HUES64 (cell line): ENCODE results near the gene DIPK2A. TPM values are rescaled to one million over a fixed set of nuclear protein-coding genes. Genes with fewer than 3 reads are reported as not detected.

Source experiments
- H3K27ac ChIP-seq: 2 replicates; pipeline ENCODE4 v1.7.0; 2013; ENCODE audit warnings: low read depth, low read length, inconsistent platforms
- H3K27me3 ChIP-seq: 2 replicates; pipeline ENCODE4 v1.6.1; 2013; ENCODE audit warnings: mild to moderate bottlenecking, low read length; ENCODE audit not compliant: insufficient read depth
- H3K36me3 ChIP-seq: 2 replicates; pipeline ENCODE4 v1.6.1; 2013; ENCODE audit warnings: mild to moderate bottlenecking, low read length; ENCODE audit not compliant: insufficient read depth
- H3K4me1 ChIP-seq: 2 replicates; pipeline ENCODE4 v1.6.1; 2013; ENCODE audit warnings: mild to moderate bottlenecking, low read length, moderate library complexity; ENCODE audit not compliant: insufficient read depth
- H3K4me3 ChIP-seq: 2 replicates; pipeline ENCODE4 v1.5.1; 2013; ENCODE audit warnings: mild to moderate bottlenecking, low read length, moderate library complexity
- H3K9ac ChIP-seq: 2 replicates; pipeline ENCODE4 v1.6.1; 2013; ENCODE audit warnings: mild to moderate bottlenecking, low read depth, low read length
- H3K9me3 ChIP-seq: 2 replicates; pipeline ENCODE4 v1.6.1; 2013; ENCODE audit warnings: low read depth, low read length; ENCODE audit not compliant: insufficient read depth
- WGBS: fragments of 150-250, 120-280 bp; methylation state at CpG from one replicate; pipeline ENCODE4 v1.1.7; 2013; ENCODE audit warnings: missing lambda C conversion rate; 5-methylcytosine and 5-hydroxymethylcytosine counted together
- polyA plus RNA-seq, 2 experiments: library from polyadenylated mRNA; stranded (reverse); fragments of 50-300 nt; gene quantifications; one replicate each; pipeline ENCODE4 v1.2.3, GENCODE V29; 2013

DIPK2A gene, protein sequence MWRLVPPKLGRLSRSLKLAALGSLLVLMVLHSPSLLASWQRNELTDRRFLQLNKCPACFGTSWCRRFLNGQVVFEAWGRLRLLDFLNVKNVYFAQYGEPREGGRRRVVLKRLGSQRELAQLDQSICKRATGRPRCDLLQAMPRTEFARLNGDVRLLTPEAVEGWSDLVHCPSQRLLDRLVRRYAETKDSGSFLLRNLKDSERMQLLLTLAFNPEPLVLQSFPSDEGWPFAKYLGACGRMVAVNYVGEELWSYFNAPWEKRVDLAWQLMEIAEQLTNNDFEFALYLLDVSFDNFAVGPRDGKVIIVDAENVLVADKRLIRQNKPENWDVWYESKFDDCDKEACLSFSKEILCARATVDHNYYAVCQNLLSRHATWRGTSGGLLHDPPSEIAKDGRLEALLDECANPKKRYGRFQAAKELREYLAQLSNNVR
- polyA plus RNA-seq (2013, experiment 1 of 2): 23.2 TPM
- polyA plus RNA-seq (2013, experiment 2 of 2): 21.4 TPM

DNA sequence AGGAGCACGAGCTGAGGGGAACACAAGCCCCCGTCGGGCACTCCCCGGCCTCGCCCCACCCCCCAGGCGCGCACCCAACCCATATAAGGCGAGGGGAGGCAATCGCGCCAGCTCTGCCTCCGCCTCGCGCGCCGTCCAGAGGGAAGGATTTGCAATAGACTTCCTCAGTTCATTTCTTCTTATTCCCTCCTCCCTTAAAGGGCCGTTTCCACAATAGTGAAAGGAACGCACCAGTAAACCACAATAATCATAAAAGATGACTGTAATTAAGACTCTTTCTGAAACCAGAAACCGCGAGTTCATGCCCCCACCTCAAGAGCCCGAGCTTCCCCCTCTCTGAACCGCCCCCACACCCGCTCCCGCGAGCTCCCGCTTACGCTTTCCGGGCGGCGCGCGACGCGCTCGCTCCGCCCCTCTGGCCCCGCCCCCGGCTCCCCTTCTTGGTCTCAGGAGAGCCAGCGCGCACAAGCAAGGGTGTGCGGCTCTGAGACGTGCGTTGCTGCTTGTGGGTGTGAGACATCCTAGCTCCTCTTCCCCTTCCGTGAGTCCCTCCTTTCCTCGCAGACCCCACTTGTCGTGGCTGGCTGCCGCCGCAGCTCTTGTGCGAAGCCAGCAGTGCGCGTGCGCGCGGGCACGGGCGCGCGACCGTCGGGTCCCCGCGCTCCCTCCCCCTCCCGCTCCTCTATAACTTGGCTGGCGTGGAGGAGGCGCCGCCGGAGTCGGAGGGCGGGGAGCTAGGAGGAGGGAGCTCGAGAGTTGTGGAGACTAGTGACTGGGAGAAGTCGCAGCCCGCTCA, at the start of gene DIPK2A:
DIPK2A (plus strand) TSS at position 465 of the 796 bp plus-strand sequence. CDS start 510 bp downstream, outside the sequence.
- H3K4me3 ChIP-seq: peak within 1 kb of the TSS; percentile 98

DNA sequence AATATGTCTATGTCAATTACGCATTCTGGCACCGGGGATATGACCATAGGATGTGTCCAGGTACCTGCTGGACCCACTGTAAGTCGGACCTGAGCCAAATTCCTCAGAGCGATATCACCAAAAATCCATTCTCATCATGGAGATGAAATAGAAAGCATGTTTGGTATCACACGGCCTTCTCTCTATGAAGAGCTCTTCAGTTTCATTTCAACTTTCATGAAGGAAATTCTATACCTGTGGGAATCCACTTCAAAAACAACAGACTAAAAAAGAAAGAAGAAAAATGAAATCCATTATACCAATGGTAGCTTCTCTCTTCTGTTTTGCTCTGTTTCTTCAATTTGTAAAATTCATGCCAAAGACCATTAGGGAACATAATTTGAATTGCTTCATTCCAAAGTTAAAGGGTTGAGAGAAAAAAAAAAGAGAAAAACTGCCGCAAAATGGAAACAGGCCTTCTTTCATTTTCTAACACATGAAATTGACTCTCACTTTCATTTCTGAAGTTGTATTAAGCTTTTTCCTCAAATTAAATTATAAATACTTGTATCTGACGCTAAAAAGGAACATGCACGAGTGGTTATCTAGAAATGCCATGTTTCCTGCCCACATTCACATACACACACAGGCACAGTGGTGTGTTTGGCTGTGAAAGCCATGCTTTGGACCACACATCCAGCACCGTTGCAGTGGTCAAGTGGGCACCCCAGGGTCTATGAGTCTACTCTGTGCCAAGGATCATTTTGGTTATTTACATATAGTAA, 46.9 kb upstream of the DIPK2A start:
- H3K36me3 ChIP-seq: no peaks in the 10 kb centered on the region
- no peaks in the 10 kb centered on the region for H3K9me3 ChIP-seq
- H3K27me3 ChIP-seq: no peaks in the 10 kb centered on the region
- H3K27ac ChIP-seq: no peak overlapping the region
- 97% methylated on average over 8 of the region's 9 CpGs for WGBS
- no peak overlapping the region for H3K4me3 ChIP-seq
- H3K9ac ChIP-seq: no peak overlapping the region
- no peaks in the 10 kb centered on the region for H3K4me1 ChIP-seq

More for the DNA sequence above, at the start of gene DIPK2A:
- WGBS: under 1% methylated on average over 68 of the region's 71 CpGs
- Histone ChIP-seq H3K9me3 (no peaks in the 10 kb centered on the region), H3K4me1 (peaks cover 33% of the 10 kb centered on the region), H3K36me3 (no peaks in the 10 kb centered on the region), H3K27ac (peak within 1 kb of the TSS; percentile 96), H3K27me3 (no peaks in the 10 kb centered on the region), H3K9ac (peak within 1 kb of the TSS; percentile 88)

DNA sequence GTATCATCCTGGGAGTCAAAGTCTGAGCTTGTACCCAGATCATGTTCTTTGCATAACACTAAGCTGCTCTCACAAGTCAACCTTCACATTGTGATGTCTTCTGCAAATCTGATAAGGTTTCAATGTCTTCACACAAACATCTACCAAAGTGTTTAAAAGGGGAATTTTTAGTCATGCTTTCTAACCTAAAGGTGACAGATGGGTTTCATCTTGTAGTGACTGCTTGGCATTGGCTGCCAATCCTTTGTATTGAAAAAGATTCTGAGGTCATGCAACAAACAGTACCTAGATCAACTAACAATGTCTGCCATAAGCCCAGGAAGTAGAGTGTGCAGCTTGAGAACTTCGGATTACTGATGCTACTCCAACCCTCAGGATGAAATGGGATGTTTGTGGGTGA, 43.6 kb upstream of the DIPK2A start:
- Histone ChIP-seq H3K9ac (no peak overlapping the region), H3K9me3 (no peaks in the 10 kb centered on the region), H3K4me3 (no peak overlapping the region), H3K27ac (no peak overlapping the region), H3K27me3 (no peaks in the 10 kb centered on the region), H3K4me1 (no peaks in the 10 kb centered on the region), H3K36me3 (no peaks in the 10 kb centered on the region)
- 100% methylated on average over 1 of the region's 1 CpG for WGBS

DNA sequence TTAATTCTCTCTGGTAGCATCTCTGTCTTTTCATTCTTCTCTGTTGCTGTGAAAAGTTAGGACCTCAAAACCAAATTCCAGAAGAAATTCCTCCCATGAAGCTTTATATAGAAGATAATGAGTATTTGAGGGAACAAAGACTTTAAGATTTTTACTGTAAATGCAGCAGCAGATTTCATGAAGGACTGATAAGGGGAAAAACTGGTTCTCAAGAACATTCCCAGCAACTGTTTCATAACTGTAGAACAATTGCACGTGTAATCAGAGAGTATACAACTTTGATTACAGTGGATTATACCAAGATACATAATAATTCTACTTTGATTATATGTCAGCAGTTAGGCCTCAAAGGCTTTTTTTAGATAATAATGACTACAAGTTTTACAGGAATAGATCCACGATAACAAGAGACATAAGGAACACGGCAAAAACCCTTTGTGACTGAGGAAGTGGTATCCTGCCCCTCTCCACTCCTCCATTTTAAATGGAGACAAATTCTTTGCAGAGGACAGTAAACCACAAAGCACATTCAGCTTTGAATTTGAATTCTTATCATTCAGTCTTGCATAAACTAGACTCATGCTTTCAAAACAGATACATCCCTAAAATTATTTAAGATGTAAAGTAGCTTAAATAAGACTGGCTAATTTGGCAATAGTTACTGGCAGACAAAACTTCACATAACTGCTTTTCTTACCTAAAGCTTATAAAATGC, 42.9 kb upstream of the DIPK2A start:
- 93% methylated on average over 3 of the region's 3 CpGs for WGBS

DNA sequence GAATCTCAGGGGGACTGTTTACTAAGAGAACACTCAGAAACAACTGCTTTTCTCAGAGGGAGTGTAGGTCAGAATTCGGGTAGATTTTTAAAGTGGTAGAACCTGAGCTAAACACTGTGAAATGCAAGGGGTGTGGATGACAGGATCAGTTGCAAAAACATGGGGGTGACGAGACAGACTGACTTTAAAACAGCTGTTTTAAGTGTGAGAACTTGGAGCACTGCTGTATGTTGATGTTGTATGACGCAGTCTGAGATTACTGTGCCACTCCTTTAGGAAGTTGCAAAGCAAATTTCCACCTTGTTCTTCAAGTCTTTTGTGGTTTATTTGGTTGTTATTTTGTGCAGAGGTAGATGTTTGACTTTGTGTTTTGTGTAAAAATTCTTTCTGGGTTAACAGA, 36.8 kb upstream of the DIPK2A start:
- no peaks in the 10 kb centered on the region for H3K9me3 ChIP-seq
- no peak overlapping the region for H3K4me3 ChIP-seq
- WGBS: 56% methylated on average over 3 of the region's 3 CpGs
- H3K36me3 ChIP-seq: no peaks in the 10 kb centered on the region
- H3K9ac ChIP-seq: no peak overlapping the region
- no peaks in the 10 kb centered on the region for H3K4me1 ChIP-seq
- no peaks in the 10 kb centered on the region for H3K27me3 ChIP-seq
- H3K27ac ChIP-seq: no peak overlapping the region

More for the DNA sequence above, 42.9 kb upstream of the DIPK2A start:
- Histone ChIP-seq H3K9ac (no peak overlapping the region), H3K27ac (no peak overlapping the region), H3K4me1 (no peaks in the 10 kb centered on the region), H3K27me3 (no peaks in the 10 kb centered on the region), H3K36me3 (no peaks in the 10 kb centered on the region), H3K9me3 (no peaks in the 10 kb centered on the region), H3K4me3 (no peak overlapping the region)

DNA sequence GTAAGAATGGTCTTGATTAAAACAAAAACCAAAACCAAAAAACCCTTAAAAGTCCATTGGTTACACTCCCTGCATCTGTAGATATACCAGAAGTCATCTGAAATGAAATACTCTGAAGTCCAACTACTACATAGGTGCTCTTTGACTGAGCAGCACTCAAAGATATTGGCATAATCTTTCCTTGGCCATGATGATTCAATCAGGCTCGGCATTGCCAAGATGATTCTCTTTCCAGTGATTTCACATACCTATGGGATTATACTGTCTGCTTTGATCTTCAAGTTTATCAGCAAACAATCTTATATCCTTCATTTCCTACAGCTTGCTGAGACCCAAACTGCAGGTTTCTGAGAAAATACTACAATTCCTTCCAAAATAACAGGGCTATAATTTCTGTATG, 35.9 kb upstream of the DIPK2A start:
- WGBS: 90% methylated on average over 1 of the region's 1 CpG
- no peak overlapping the region for H3K9ac ChIP-seq
- H3K4me3 ChIP-seq: no peak overlapping the region
- no peak overlapping the region for H3K27ac ChIP-seq
- H3K4me1 ChIP-seq: no peaks in the 10 kb centered on the region
- H3K27me3 ChIP-seq: no peaks in the 10 kb centered on the region
- no peaks in the 10 kb centered on the region for H3K36me3 ChIP-seq
- no peaks in the 10 kb centered on the region for H3K9me3 ChIP-seq

DNA sequence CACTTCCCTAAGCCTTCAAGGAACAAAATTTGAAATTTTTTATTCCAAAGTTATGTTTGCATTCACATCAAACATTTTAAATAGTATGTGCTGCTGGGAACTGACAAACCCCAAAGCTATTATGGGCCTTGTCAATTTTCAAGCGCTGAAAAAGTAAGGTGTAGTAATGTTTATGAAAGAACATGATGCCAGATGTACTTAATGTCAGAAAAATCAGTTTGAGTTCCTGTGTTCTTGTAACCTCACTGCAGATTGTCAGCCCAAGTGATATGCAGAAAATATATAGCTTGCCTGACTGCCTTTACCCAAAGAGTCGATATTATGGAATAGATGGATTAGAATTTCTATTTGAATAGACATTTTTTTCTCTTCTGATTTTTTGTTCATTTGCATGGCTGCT, 20.8 kb upstream of the DIPK2A start:
- no peaks in the 10 kb centered on the region for H3K4me1 ChIP-seq
- no peaks in the 10 kb centered on the region for H3K27me3 ChIP-seq
- WGBS: 98% methylated on average over 2 of the region's 2 CpGs
- no peaks in the 10 kb centered on the region for H3K36me3 ChIP-seq
- H3K9ac ChIP-seq: no peak overlapping the region
- H3K4me3 ChIP-seq: no peak overlapping the region
- no peak overlapping the region for H3K27ac ChIP-seq
- H3K9me3 ChIP-seq: no peaks in the 10 kb centered on the region

DNA sequence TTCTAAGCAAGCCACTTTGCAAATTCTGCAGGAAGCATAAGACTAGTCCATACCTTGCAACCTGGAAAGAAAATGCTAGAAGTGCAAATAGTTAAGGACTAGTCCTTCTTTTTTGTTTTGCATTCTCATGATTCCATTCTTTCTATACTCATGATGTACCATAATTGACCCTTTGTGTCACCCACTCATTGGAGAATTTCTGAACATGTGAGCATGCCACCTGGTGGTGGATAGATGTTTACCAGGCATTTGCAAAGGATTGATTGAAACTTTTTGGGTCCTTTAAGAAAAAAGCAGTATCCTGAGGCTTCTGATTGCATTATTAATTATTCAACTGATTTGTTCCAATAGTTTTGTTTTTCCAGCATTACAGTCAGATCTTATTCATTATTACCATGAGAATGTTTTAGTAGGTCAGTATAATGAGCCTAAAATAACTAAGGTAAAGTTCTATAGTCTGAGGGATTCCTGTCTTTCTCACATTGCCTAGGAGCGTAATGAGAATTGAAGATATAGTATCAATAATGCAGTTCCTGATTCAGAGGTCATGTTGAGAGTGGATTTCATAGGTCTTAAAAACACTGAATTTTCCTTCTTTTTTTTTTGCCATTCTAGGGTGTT, 20.2 kb upstream of the DIPK2A start:
- H3K9me3 ChIP-seq: no peaks in the 10 kb centered on the region
- WGBS: 100% methylated on average over 1 of the region's 1 CpG
- no peak overlapping the region for H3K27ac ChIP-seq
- no peaks in the 10 kb centered on the region for H3K4me1 ChIP-seq
- no peaks in the 10 kb centered on the region for H3K36me3 ChIP-seq
- H3K9ac ChIP-seq: no peak overlapping the region
- H3K27me3 ChIP-seq: no peaks in the 10 kb centered on the region
- H3K4me3 ChIP-seq: no peak overlapping the region

DNA sequence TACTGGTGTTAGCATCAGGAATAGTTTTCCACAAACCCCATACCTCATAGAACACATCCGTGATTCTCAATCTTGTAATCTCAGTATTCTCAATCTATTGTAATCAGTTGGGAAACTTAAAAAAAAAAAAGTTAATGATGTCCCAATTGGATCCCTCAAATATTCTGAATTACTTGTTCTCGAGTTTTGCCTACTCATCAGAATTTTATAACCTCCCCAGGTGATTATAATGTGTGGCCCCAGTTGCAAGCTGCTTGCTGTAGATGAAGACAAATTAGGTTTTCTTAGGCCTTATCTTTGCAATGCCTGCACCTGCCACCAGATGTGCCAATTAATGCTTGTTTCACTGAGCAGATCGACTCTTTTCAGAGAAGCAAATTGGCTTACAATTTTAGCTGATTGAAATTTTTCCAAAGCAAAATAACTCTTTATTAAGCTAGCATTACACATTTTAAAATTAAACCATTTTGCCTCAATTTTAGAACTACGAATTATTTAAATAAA, 19.0 kb upstream of the DIPK2A start:
- no peaks in the 10 kb centered on the region for H3K36me3 ChIP-seq

DNA sequence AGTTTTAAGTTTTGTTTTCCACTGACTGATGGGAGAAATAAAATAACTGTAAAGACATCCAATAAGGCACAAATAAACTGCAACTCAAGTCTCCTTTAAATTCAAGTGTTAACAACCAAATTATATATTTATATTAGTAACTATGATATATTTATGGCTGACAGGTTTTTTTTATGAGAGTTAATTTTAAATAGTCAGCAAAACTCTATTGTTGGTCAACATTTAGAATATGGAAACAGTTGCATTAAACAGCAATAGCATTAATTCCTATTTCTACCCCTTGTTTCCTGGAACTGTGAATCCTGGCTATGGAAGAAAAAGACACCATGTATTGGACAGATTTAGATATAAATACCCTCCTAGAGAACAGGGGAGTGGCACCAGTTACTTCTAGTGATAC, 16.5 kb upstream of the DIPK2A start:
- H3K4me1 ChIP-seq: no peaks in the 10 kb centered on the region
- no peak overlapping the region for H3K9ac ChIP-seq
- H3K27ac ChIP-seq: no peak overlapping the region
- no peaks in the 10 kb centered on the region for H3K9me3 ChIP-seq
- H3K36me3 ChIP-seq: no peaks in the 10 kb centered on the region
- H3K27me3 ChIP-seq: no peaks in the 10 kb centered on the region
- no peak overlapping the region for H3K4me3 ChIP-seq

More for the DNA sequence above, 19.0 kb upstream of the DIPK2A start:
- Histone ChIP-seq H3K27me3 (no peaks in the 10 kb centered on the region), H3K9ac (no peak overlapping the region), H3K4me3 (no peak overlapping the region), H3K27ac (no peak overlapping the region), H3K9me3 (no peaks in the 10 kb centered on the region), H3K4me1 (no peaks in the 10 kb centered on the region)
- 93% methylated on average over 3 of the region's 4 CpGs for WGBS
